Osteocyte (in vitro differentiated cells): ENCODE measurements around the gene NDUFAF2. TPM values are rescaled to one million over a fixed set of nuclear protein-coding genes. Genes with fewer than 3 reads are reported as not detected.

ENCODE experiments used
- DNase-seq: peaks from one replicate; pipeline ENCODE4 v3.0.0; 2021; ENCODE audit warnings: mixed read lengths; ENCODE audit not compliant: unreplicated experiment; ENCODE audit errors: extremely low spot score
- H3K27ac Mint-ChIP-seq: one replicate; pipeline ENCODE4 v1.8.0; 2021; ENCODE audit warnings: mild to moderate bottlenecking, mixed read lengths; ENCODE audit not compliant: unreplicated experiment
- H3K27me3 Mint-ChIP-seq: one replicate; pipeline ENCODE4 v1.8.0; 2021; ENCODE audit warnings: mixed read lengths; ENCODE audit not compliant: unreplicated experiment
- H3K36me3 Mint-ChIP-seq: one replicate; pipeline ENCODE4 v1.8.0; 2021; ENCODE audit warnings: mixed read lengths; ENCODE audit not compliant: unreplicated experiment
- H3K4me1 Mint-ChIP-seq: one replicate; pipeline ENCODE4 v1.8.0; 2021; ENCODE audit warnings: mixed read lengths; ENCODE audit not compliant: unreplicated experiment
- H3K4me3 Mint-ChIP-seq: one replicate; pipeline ENCODE4 v1.8.0; 2021; ENCODE audit warnings: mild to moderate bottlenecking, moderate library complexity, mixed read lengths; ENCODE audit not compliant: unreplicated experiment
- H3K9me3 Mint-ChIP-seq: one replicate; pipeline ENCODE4 v1.8.0; 2021; ENCODE audit warnings: mixed read lengths; ENCODE audit not compliant: unreplicated experiment
- total RNA-seq: library from RNA; stranded (reverse); gene quantifications from 2 replicates; pipeline ENCODE4 v1.2.1, GENCODE V29; 2021
- TF ChIP-seq, protein P1 (sequence below): fragments of 200-600 bp; sonication (generic); IDR thresholded peaks from 2 replicates; pipeline ENCODE4 v1.5.0; 2021; ENCODE audit warnings: antibody characterized with exemption, mild to moderate bottlenecking, moderate library complexity

The NDUFAF2 gene
- total RNA-seq, 1 donor from 2014 or later = 23.4 TPM

DNA sequence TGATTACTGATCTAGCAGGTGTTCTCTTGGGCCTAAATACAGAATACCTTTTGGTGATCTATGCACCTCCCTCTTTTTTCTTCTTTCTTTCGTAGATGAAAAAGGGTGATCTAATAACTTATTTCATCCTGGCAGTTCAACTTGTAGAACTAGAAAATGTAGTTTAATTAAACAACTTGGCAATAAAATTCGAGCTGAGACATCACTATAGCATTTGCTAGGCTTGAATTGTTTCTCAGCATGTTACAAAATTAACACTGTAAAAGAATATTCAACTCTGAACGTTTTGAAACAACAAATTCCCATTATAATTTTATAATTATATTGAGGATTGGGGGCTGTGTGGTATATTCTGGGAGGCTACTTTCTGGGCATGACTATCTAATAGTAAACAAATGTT lies 197.8 kb downstream of the NDUFAF2 start:
- Mint-ChIP-seq H3K4me1 (no peaks in the 10 kb centered on the region), H3K9me3 (peaks cover 5% of the 10 kb centered on the region), H3K4me3 (no peak overlapping the region), H3K36me3 (no peaks in the 10 kb centered on the region), H3K27me3 (no peaks in the 10 kb centered on the region), H3K27ac (no peak overlapping the region)
- DNase-seq = no peak
- TF ChIP-seq, protein P1, sequence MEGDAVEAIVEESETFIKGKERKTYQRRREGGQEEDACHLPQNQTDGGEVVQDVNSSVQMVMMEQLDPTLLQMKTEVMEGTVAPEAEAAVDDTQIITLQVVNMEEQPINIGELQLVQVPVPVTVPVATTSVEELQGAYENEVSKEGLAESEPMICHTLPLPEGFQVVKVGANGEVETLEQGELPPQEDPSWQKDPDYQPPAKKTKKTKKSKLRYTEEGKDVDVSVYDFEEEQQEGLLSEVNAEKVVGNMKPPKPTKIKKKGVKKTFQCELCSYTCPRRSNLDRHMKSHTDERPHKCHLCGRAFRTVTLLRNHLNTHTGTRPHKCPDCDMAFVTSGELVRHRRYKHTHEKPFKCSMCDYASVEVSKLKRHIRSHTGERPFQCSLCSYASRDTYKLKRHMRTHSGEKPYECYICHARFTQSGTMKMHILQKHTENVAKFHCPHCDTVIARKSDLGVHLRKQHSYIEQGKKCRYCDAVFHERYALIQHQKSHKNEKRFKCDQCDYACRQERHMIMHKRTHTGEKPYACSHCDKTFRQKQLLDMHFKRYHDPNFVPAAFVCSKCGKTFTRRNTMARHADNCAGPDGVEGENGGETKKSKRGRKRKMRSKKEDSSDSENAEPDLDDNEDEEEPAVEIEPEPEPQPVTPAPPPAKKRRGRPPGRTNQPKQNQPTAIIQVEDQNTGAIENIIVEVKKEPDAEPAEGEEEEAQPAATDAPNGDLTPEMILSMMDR = no peak

DNA sequence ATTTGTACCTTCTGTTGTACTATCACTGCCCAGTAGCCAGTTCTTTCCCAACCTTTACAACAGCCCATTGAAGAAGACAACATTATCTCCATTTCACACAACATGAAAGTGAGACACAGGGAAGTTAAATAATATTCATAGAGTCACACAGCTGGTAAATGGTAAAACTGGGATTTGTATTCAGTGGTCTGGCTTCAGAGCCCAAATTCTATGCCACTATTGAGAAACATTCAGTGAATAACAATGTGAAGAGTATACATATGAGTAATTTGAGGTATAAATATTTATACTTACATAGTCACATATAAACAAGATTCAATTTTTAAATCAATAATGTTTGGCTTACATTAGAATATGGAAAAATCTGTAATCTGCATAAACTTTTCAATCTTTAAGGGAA lies 203.5 kb downstream of the NDUFAF2 start:
- peaks cover 5% of the 10 kb centered on the region for H3K9me3 Mint-ChIP-seq
- DNase-seq = no peak
- H3K27me3 Mint-ChIP-seq = no peaks in the 10 kb centered on the region
- no peak overlapping the region for H3K27ac Mint-ChIP-seq
- no peak overlapping the region for H3K4me3 Mint-ChIP-seq
- no peaks in the 10 kb centered on the region for H3K36me3 Mint-ChIP-seq
- no peaks in the 10 kb centered on the region for H3K4me1 Mint-ChIP-seq
- TF ChIP-seq, protein P1 = no peak

DNA sequence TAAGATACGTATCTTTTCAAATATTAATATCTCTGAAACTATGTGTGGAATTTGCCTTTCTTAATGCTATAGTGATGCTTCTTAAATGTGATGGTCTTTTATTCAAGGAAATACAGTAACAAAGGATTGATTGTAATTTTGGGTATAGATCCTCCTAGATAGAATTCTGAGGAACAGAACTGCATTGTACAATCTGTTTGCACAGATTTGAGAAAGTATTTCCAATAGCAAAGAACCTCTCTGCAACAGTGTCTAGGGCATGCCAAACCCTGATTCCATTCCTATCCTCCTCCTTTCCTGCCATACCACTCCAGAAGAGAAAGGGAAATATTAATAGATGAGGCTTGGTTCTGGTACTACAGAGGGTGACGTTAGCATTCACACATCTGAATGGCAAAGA lies 206.9 kb downstream of the NDUFAF2 start:
- H3K9me3 Mint-ChIP-seq = peaks cover 2% of the 10 kb centered on the region
- no peaks in the 10 kb centered on the region for H3K4me1 Mint-ChIP-seq
- DNase-seq = no peak
- no peak overlapping the region for H3K27ac Mint-ChIP-seq
- no peaks in the 10 kb centered on the region for H3K27me3 Mint-ChIP-seq
- H3K36me3 Mint-ChIP-seq = peaks cover 13% of the 10 kb centered on the region
- H3K4me3 Mint-ChIP-seq = no peak overlapping the region
- TF ChIP-seq, protein P1 = no peak

DNA sequence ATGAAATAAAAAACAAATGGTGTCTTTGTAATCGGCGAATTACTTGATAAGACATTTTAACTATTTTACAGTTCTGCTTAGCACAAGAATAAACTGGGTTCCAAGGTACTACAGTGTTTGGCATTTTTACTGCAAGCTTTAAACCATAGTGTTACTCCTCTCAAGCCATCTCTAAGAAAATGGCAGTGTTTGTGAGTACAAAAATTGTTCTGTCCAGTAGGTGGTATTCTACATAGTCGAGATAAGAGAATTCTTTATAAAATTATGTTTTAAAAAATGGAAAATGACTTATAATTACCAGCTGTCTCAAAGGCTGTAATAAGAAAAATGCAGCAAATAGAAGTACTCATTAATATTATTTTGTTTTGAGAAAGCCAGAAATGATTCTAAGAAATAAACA lies 214.1 kb downstream of the NDUFAF2 start:
- no peaks in the 10 kb centered on the region for H3K27me3 Mint-ChIP-seq

DNA sequence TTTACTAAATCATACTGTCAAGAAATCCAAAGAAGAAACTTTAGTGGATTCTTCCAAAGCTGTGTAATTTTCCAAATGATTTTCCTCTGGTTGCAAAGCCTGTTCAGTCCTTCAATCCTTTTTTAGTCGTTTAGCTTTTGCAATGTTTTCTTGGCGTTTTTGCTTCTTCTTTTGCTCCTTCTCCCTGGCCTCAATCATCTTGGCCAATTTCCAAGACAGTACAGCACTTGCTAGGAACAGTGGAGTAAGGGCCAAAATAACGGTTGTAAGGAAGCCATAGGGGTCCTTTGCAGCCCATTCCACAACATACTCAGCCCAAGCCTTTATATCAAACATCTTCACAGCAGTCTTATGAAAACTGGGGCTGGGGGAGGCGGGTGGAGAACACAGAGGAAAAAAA lies 214.8 kb downstream of the NDUFAF2 start:
- H3K4me3 Mint-ChIP-seq = no peak overlapping the region
- H3K27me3 Mint-ChIP-seq = no peaks in the 10 kb centered on the region
- no peak for DNase-seq
- no peaks in the 10 kb centered on the region for H3K9me3 Mint-ChIP-seq
- peaks cover 42% of the 10 kb centered on the region for H3K4me1 Mint-ChIP-seq
- H3K27ac Mint-ChIP-seq = no peak overlapping the region
- H3K36me3 Mint-ChIP-seq = peaks cover 34% of the 10 kb centered on the region
- TF ChIP-seq, protein P1 = no peak

More for the DNA sequence above, 214.1 kb downstream of the NDUFAF2 start:
- Mint-ChIP-seq H3K9me3 (no peaks in the 10 kb centered on the region), H3K36me3 (peaks cover 37% of the 10 kb centered on the region), H3K4me3 (no peak overlapping the region), H3K27ac (no peak overlapping the region), H3K4me1 (peaks cover 39% of the 10 kb centered on the region)
- TF ChIP-seq, protein P1 = no peak
- DNase-seq = no peak
